DOHH2 (cell line): ENCODE data around the gene DGKK.

Experiments
- EZH2phosphoT487 ChIP-seq: fragments of 200-600 bp; sonication (generic); IDR thresholded peaks from 2 replicates; pipeline ENCODE4 v1.6.1; 2017; ENCODE audit warnings: borderline replicate concordance, mild to moderate bottlenecking, antibody characterized with exemption, low read length, moderate library complexity, mixed read lengths
- TF ChIP-seq, protein P1 (sequence below): fragments of 200-600 bp; sonication (generic); IDR thresholded peaks from one replicate; pipeline ENCODE4 v1.5.1; 2014; ENCODE audit warnings: antibody characterized with exemption, mild to moderate bottlenecking, low read depth, low read length; ENCODE audit not compliant: poor library complexity, severe bottlenecking

DNA sequence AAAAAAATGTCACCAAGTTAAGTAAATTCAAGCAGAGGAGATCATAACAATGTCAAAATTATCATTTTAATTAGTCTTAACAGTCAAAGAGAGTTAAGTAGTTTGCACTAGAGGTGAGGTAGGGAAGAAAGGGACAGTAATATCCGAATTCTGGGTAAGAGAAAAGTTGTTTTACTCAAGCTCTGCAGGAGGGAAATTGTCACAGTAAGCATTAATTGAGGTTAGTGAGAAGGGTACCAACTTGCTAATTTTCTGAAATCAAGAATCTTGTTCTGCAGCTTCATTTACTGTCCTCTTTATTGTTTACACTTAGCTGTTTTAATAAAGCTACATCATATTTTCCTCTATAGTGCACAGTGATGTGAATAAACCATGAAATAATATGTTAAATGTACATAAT, 11.0 kb downstream of the DGKK start:
- TF ChIP-seq, protein P1, sequence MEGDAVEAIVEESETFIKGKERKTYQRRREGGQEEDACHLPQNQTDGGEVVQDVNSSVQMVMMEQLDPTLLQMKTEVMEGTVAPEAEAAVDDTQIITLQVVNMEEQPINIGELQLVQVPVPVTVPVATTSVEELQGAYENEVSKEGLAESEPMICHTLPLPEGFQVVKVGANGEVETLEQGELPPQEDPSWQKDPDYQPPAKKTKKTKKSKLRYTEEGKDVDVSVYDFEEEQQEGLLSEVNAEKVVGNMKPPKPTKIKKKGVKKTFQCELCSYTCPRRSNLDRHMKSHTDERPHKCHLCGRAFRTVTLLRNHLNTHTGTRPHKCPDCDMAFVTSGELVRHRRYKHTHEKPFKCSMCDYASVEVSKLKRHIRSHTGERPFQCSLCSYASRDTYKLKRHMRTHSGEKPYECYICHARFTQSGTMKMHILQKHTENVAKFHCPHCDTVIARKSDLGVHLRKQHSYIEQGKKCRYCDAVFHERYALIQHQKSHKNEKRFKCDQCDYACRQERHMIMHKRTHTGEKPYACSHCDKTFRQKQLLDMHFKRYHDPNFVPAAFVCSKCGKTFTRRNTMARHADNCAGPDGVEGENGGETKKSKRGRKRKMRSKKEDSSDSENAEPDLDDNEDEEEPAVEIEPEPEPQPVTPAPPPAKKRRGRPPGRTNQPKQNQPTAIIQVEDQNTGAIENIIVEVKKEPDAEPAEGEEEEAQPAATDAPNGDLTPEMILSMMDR = no peak
- TF ChIP-seq EZH2phosphoT487 = no peak
